Keratinocyte (primary cell): ENCODE data around the gene LYSMD2. TPM values are rescaled to one million over a fixed set of nuclear protein-coding genes. Genes with fewer than 3 reads are reported as not detected.

Experiments
- DNase-seq: peaks from one replicate; pipeline ENCODE4 v3.0.0-alpha.2; 2011; ENCODE audit warnings: low read depth, missing footprints, low spot score
- FAIRE-seq: peaks from 2 replicates; lab custom pipeline; 2011; peaks lifted over from hg19 to GRCh38; lab: Jason Lieb, UNC
- H2AFZ ChIP-seq: 2 replicates; pipeline ENCODE4 v1.6.0; 2012; ENCODE audit warnings: low read length, control low read depth, inconsistent platforms; ENCODE audit not compliant: control insufficient read depth
- H3K27ac ChIP-seq: 2 replicates; pipeline ENCODE4 v1.5.1; 2011; ENCODE audit warnings: low read length; ENCODE audit not compliant: control insufficient read depth, insufficient read depth
- H3K27me3 ChIP-seq: 3 replicates; pipeline ENCODE4 v1.6.0; 2011; ENCODE audit warnings: low read length; ENCODE audit not compliant: control insufficient read depth, insufficient read depth; ENCODE audit errors: extremely low read depth
- H3K36me3 ChIP-seq, 2 experiments: 2 replicates in 1 of 2; 3 replicates in 1 of 2; pipeline ENCODE4 v1.5.1; 2011; ENCODE audit warnings: low read length in 2 of 2, mild to moderate bottlenecking in 1 of 2; ENCODE audit not compliant: control insufficient read depth in 2 of 2, insufficient read depth in 2 of 2; ENCODE audit errors: extremely low read depth in 1 of 2
- H3K4me1 ChIP-seq: 3 replicates; pipeline ENCODE4 v1.5.1; 2011; ENCODE audit warnings: low read length; ENCODE audit not compliant: control insufficient read depth, insufficient read depth; ENCODE audit errors: extremely low read depth
- H3K4me2 ChIP-seq: 3 replicates; pipeline ENCODE4 v1.6.0; 2011; ENCODE audit warnings: low read depth, low read length; ENCODE audit not compliant: control insufficient read depth, insufficient read depth; ENCODE audit errors: extremely low read depth
- H3K4me3 ChIP-seq, 3 experiments: fragments of 200-600 bp in 1 of 3; sonication (generic) in 1 of 3; 2 replicates in 2 of 3; 3 replicates in 1 of 3; pipeline ENCODE4 v1.5.1; 2011 to 2016; ENCODE audit warnings: low read length in 3 of 3, mild to moderate bottlenecking in 3 of 3, control low read depth in 2 of 3, inconsistent platforms in 1 of 3, low read depth in 1 of 3, mixed read lengths in 1 of 3, mixed run types in 1 of 3, moderate library complexity in 1 of 3; ENCODE audit not compliant: control insufficient read depth in 2 of 3, insufficient read depth in 2 of 3; ENCODE audit errors: extremely low read depth in 1 of 3
- H3K79me2 ChIP-seq: 2 replicates; pipeline ENCODE4 v1.6.0; 2012; ENCODE audit warnings: low read length; ENCODE audit not compliant: control insufficient read depth, insufficient read depth
- H3K9ac ChIP-seq: 3 replicates; pipeline ENCODE4 v1.6.0; 2011; ENCODE audit warnings: low read length; ENCODE audit not compliant: control insufficient read depth, insufficient read depth; ENCODE audit errors: extremely low read depth
- H3K9me1 ChIP-seq: 3 replicates; pipeline ENCODE4 v1.6.0; 2011; ENCODE audit warnings: low read length; ENCODE audit not compliant: control insufficient read depth, insufficient read depth; ENCODE audit errors: extremely low read depth
- H3K9me3 ChIP-seq: 2 replicates; pipeline ENCODE4 v1.5.1; 2012; ENCODE audit warnings: low read depth, low read length; ENCODE audit not compliant: control insufficient read depth
- H4K20me1 ChIP-seq: 3 replicates; pipeline ENCODE4 v1.6.0; 2011; ENCODE audit warnings: low read length; ENCODE audit not compliant: control insufficient read depth, insufficient read depth; ENCODE audit errors: extremely low read depth
- EZH2 ChIP-seq: IDR thresholded peaks from one replicate; pipeline ENCODE4 v1.6.1; 2012; ENCODE audit warnings: inconsistent platforms, mild to moderate bottlenecking, low read length, moderate library complexity
- dilution Hi-C: fragments of 300-500 bp; cut with MboI; formaldehyde crosslinking; loops from one replicate; pipeline ENCODE4 v1.7.0; 2020; ENCODE audit warnings: low sequenced_read_pairs; ENCODE audit not compliant: extremely low pct_ligation_motif_present
- polyA plus RNA-seq, 5 experiments: library from polyadenylated mRNA; depleted of rRNA in 3 of 5; stranded (reverse) in 3 of 5; stranded (forward) in 1 of 5; unstranded in 1 of 5; fragments of >200 nt; gene quantifications; 1 replicate in 1 of 5; 2 replicates in 3 of 5; 3 replicates in 1 of 5; pipeline versions ENCODE4 v1.2.1 to v1.2.3, GENCODE V29; 2011 to 2012; ENCODE audit warnings: missing spikeins in 2 of 5, low read depth in 1 of 5, low replicate concordance in 1 of 5
- TF ChIP-seq, protein P1 (sequence below), 3 experiments: IDR thresholded peaks in 1 of 3; conservative IDR thresholded peaks in 1 of 3; optimal IDR thresholded peaks in 1 of 3; 2 replicates in 2 of 3; 3 replicates in 1 of 3; pipeline versions ENCODE3 to v1.5.1; 2011; ENCODE audit warnings: low read length in 3 of 3, mild to moderate bottlenecking in 3 of 3, moderate library complexity in 2 of 3, control low read depth in 1 of 3, inconsistent platforms in 1 of 3; ENCODE audit not compliant: insufficient read depth in 2 of 3; ENCODE audit errors: extremely low read depth in 1 of 3

Gene LYSMD2
- polyA plus RNA-seq, 1 donor (not counting 4 experiments of a cell fraction or from before 2014, with no cell fraction given): 12.7 TPM

DNA sequence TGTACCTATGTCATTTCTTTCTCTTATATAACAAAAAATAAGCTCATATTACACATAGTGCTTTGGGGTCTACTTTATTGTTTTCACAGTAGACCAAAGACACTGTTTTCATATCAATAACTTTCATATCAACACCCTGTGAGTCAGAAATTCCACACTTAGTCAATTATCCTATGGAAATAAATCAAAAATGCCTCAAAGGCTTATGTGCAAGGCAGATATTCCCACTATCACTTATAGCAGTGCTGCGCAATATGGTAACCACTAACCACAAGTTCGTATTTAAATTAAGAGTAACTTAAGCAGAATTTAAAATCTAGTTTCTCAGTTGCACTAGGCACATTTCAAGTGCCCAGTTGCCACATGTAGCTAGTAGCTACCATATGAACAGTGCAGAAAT, 40.3 kb downstream of the LYSMD2 start:
- Histone ChIP-seq H2AFZ (no peak overlapping the region), H3K4me1 (no peaks in the 10 kb centered on the region), H3K79me2 (no peaks in the 10 kb centered on the region), H3K27me3 (peaks cover 15% of the 10 kb centered on the region), H3K9ac (no peak overlapping the region), H3K27ac (no peak overlapping the region), H3K4me2 (no peak overlapping the region), H3K4me3 (no peak overlapping the region), H4K20me1 (no peaks in the 10 kb centered on the region), H3K36me3 (no peaks in the 10 kb centered on the region), H3K9me3 (no peaks in the 10 kb centered on the region), H3K9me1 (no peaks in the 10 kb centered on the region)
- FAIRE-seq: no peak
- no peak for DNase-seq
- dilution Hi-C loops: no loop called here
- TF ChIP-seq, protein P1, sequence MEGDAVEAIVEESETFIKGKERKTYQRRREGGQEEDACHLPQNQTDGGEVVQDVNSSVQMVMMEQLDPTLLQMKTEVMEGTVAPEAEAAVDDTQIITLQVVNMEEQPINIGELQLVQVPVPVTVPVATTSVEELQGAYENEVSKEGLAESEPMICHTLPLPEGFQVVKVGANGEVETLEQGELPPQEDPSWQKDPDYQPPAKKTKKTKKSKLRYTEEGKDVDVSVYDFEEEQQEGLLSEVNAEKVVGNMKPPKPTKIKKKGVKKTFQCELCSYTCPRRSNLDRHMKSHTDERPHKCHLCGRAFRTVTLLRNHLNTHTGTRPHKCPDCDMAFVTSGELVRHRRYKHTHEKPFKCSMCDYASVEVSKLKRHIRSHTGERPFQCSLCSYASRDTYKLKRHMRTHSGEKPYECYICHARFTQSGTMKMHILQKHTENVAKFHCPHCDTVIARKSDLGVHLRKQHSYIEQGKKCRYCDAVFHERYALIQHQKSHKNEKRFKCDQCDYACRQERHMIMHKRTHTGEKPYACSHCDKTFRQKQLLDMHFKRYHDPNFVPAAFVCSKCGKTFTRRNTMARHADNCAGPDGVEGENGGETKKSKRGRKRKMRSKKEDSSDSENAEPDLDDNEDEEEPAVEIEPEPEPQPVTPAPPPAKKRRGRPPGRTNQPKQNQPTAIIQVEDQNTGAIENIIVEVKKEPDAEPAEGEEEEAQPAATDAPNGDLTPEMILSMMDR (optimal IDR thresholded peaks at IDR 0.05 in 1 of 3, IDR thresholded peaks at IDR 0.05 in 1 of 3, conservative IDR thresholded peaks at IDR 0.05 in 1 of 3; ENCODE audit: extremely low read depth in 1 of 3, insufficient read depth in 2 of 3, low read length in 3 of 3): no peak
- TF ChIP-seq EZH2: no peak

DNA sequence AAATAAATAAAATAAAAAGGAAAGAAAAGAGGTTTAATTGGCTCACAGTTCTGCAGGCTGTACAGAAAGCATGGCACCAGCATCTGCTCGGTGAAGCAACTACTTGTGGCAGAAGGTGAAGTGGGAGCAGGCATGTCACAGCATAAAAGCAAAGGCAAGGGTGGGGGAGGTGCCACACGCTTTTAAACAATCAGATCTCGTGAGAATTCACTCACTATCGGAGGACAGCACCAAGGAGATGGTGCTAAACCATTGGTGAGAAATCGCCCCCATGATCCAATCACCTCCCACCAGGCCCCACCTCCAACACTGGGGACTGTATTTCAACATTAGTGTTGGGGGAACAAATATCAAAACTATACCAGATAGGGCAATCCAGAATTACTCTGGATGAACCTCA, 40.9 kb downstream of the LYSMD2 start:
- TF ChIP-seq, protein P1 (optimal IDR thresholded peaks at IDR 0.05 in 1 of 3, IDR thresholded peaks at IDR 0.05 in 1 of 3, conservative IDR thresholded peaks at IDR 0.05 in 1 of 3; ENCODE audit: extremely low read depth in 1 of 3, insufficient read depth in 2 of 3, low read length in 3 of 3): no peak
- TF ChIP-seq EZH2: no peak
- Histone ChIP-seq H3K9me1 (no peaks in the 10 kb centered on the region), H3K9me3 (no peaks in the 10 kb centered on the region), H3K27me3 (peaks cover 21% of the 10 kb centered on the region), H3K4me1 (no peaks in the 10 kb centered on the region), H3K36me3 (no peaks in the 10 kb centered on the region), H3K27ac (no peak overlapping the region), H3K79me2 (no peaks in the 10 kb centered on the region), H3K4me3 (no peak overlapping the region), H3K4me2 (no peak overlapping the region), H4K20me1 (no peaks in the 10 kb centered on the region), H2AFZ (no peak overlapping the region), H3K9ac (no peak overlapping the region)
- dilution Hi-C loops: no loop called here
- FAIRE-seq (no peak), DNase-seq (no peak)
